OCI-LY3 (cell line): Measurements from ENCODE around the gene C3orf20.

ENCODE experiments used
- H2AFZ ChIP-seq: fragments of 200-600, 300-600 bp; shearing (Covaris generic); 2 replicates; pipeline ENCODE4 v1.6.0; 2014; ENCODE audit warnings: antibody characterized with exemption, low read depth, low read length
- H3K27ac ChIP-seq: fragments of 200-600, 300-600 bp; sonication (generic); 2 replicates; pipeline ENCODE4 v1.5.1; 2014; ENCODE audit warnings: mild to moderate bottlenecking, low read length, moderate library complexity, mixed read lengths
- H3K27me3 ChIP-seq: fragments of 200-600, 300-600 bp; sonication (generic); 2 replicates; pipeline ENCODE4 v1.6.1; 2014; ENCODE audit warnings: low read depth, low read length, mixed read lengths
- H3K36me3 ChIP-seq: fragments of 200-600, 300-600 bp; sonication (generic); replicated peaks from 2 replicates; pipeline ENCODE3; 2014; ENCODE audit warnings: low read depth, low read length, mixed read lengths
- H3K4me1 ChIP-seq: fragments of 300-600, 200-600 bp; sonication (generic); 2 replicates; pipeline ENCODE4 v1.6.1; 2014; ENCODE audit warnings: low read length, mixed read lengths
- H3K4me2 ChIP-seq: fragments of 200-600, 300-600 bp; sonication (generic); 2 replicates; pipeline ENCODE4 v1.6.1; 2014; ENCODE audit warnings: low read length, mixed read lengths
- H3K4me3 ChIP-seq: fragments of 300-600, 200-600 bp; sonication (generic); 2 replicates; pipeline ENCODE4 v1.5.1; 2014; ENCODE audit warnings: antibody characterized with exemption, mild to moderate bottlenecking, low read length, moderate library complexity
- H3K79me2 ChIP-seq: fragments of 300-600, 200-600 bp; shearing (Covaris generic); 2 replicates; pipeline ENCODE4 v1.6.1; 2014; ENCODE audit warnings: mild to moderate bottlenecking, low read length, mixed read lengths
- H3K9ac ChIP-seq: fragments of 300-600, 200-600 bp; shearing (Covaris generic); 2 replicates; pipeline ENCODE4 v1.6.0; 2014; ENCODE audit warnings: mild to moderate bottlenecking, low read length, moderate library complexity
- H3K9me3 ChIP-seq: fragments of 200-600, 300-600 bp; shearing (Covaris generic); 2 replicates; pipeline ENCODE4 v1.6.1; 2014; ENCODE audit warnings: low read length, mixed read lengths; ENCODE audit not compliant: insufficient read depth
- H4K20me1 ChIP-seq: fragments of 200-600, 300-600 bp; sonication (generic); 2 replicates; pipeline ENCODE4 v1.6.1; 2016; ENCODE audit warnings: low read length, mixed read lengths; ENCODE audit not compliant: insufficient read depth
- CTCF ChIP-seq: fragments of 200-600, 300-600 bp; sonication (generic); IDR thresholded peaks from 2 replicates; pipeline ENCODE4 v1.5.1; 2014; ENCODE audit warnings: antibody characterized with exemption, low read length, low read depth
- EZH2phosphoT487 ChIP-seq: fragments of 200-600 bp; shearing (Covaris generic); IDR thresholded peaks from 2 replicates; pipeline ENCODE4 v1.6.1; 2018; ENCODE audit warnings: antibody characterized with exemption, mixed run types, low read depth

The C3orf20 gene

GRCh38 chr3:14698601-14699244 is 23.8 kb downstream of the C3orf20 start:
- TF ChIP-seq EZH2phosphoT487 (no peak), CTCF (no peak)
- no peaks in the 10 kb centered on the region for H3K9me3 ChIP-seq
- H3K27ac ChIP-seq: no peak overlapping the region
- H3K36me3 ChIP-seq: no peaks in the 10 kb centered on the region
- H3K27me3 ChIP-seq: no peaks in the 10 kb centered on the region
- no peak overlapping the region for H3K4me3 ChIP-seq
- no peaks in the 10 kb centered on the region for H4K20me1 ChIP-seq
- H3K9ac ChIP-seq: no peak overlapping the region
- peak overlapping the region; percentile 27 for H3K4me2 ChIP-seq
- no peaks in the 10 kb centered on the region for H3K79me2 ChIP-seq
- H2AFZ ChIP-seq: no peak overlapping the region
- H3K4me1 ChIP-seq: peaks cover 11% of the 10 kb centered on the region

GRCh38 chr3:14699643-14700042 is 24.7 kb downstream of the C3orf20 start:
- Histone ChIP-seq H3K79me2 (no peaks in the 10 kb centered on the region), H3K27me3 (no peaks in the 10 kb centered on the region), H3K4me3 (no peak overlapping the region), H3K36me3 (no peaks in the 10 kb centered on the region), H3K4me2 (no peak overlapping the region), H3K27ac (no peak overlapping the region), H3K9me3 (no peaks in the 10 kb centered on the region), H3K9ac (no peak overlapping the region), H3K4me1 (peaks cover 11% of the 10 kb centered on the region), H4K20me1 (no peaks in the 10 kb centered on the region), H2AFZ (no peak overlapping the region)
- TF ChIP-seq CTCF: no peak
- no peak for TF ChIP-seq EZH2phosphoT487

GRCh38 chr3:14700891-14701290 is 25.9 kb downstream of the C3orf20 start:
- Histone ChIP-seq H3K36me3 (no peaks in the 10 kb centered on the region), H3K9me3 (no peaks in the 10 kb centered on the region), H3K9ac (no peak overlapping the region), H3K4me3 (no peak overlapping the region), H3K27me3 (no peaks in the 10 kb centered on the region), H3K4me1 (peaks cover 11% of the 10 kb centered on the region), H2AFZ (no peak overlapping the region), H4K20me1 (no peaks in the 10 kb centered on the region), H3K79me2 (no peaks in the 10 kb centered on the region), H3K27ac (no peak overlapping the region), H3K4me2 (no peak overlapping the region)
- TF ChIP-seq CTCF (no peak), EZH2phosphoT487 (no peak)

GRCh38 chr3:14701676-14702075 is 26.7 kb downstream of the C3orf20 start:
- Histone ChIP-seq H2AFZ (no peak overlapping the region), H3K79me2 (no peaks in the 10 kb centered on the region), H3K9ac (no peak overlapping the region), H3K36me3 (no peaks in the 10 kb centered on the region), H3K4me1 (peaks cover 11% of the 10 kb centered on the region), H3K9me3 (no peaks in the 10 kb centered on the region), H3K4me2 (no peak overlapping the region), H3K27ac (no peak overlapping the region), H3K27me3 (no peaks in the 10 kb centered on the region), H3K4me3 (no peak overlapping the region), H4K20me1 (no peaks in the 10 kb centered on the region)
- TF ChIP-seq EZH2phosphoT487 (no peak), CTCF (no peak)
